ENCODE results near the gene CDKL4.
"Not testable (repeated sequence)": the region's sequence is repeated elsewhere in the genome, so short reads cannot be mapped to it uniquely, and the experiment has no call there.

DNA sequence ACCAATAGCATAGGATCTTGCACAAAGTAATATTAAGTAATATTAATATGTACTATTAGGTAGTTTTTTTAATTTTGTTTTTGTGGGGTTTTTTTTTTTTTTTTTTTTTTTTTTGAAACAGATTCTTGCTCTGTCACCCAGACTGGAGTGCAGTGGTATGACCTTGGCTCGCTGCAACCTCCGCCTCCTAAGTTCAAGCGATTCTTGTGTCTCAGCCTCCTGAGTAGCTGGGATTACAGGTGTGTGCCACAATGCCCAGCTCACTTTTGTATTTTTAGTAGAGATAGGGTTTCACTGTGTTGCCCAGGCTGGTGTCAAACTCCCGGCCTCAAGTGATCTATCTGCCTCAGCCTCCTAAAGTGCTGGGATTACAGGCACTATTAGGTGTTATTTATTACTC, 88.2 kb downstream of the CDKL4 start:
- TF ChIP-seq POLR2A (IDR thresholded peaks at IDR 0.05; ENCODE audit: low read depth, low read length); PAX5 (IDR thresholded peaks at IDR 0.05; ENCODE audit: insufficient read depth, low read length, severe bottlenecking); POLR2AphosphoS5 (IDR thresholded peaks at IDR 0.05; ENCODE audit: low read depth, low read length): not testable (repeated sequence)

Measured in GM12891 (cell line).